A549 (cell line): ENCODE measurements around the gene SH3RF3. TPM values are rescaled to one million over a fixed set of nuclear protein-coding genes. Genes with fewer than 3 reads are reported as not detected.

Experiments used
- ATAC-seq, 2 experiments: fragments of 200-7000 bp in 1 of 2; fragments of >200 bp in 1 of 2; cut with Nextera tagmentation in 1 of 2; cut with Tn5 transposase in 1 of 2; 3 replicates each; pipeline versions ENCODE4 v1.8.0 to v1.9.1; 2018 to 2020; ENCODE audit warnings: mild to moderate bottlenecking in 1 of 2, moderate library complexity in 1 of 2
- CTCF ChIA-PET: fragments of 300-600 bp; sonication (Branson Sonifier 250); formaldehyde crosslinking; extraction: SDS; loops from one replicate; lab custom pipeline; 2021; ENCODE audit warnings: antibody characterized with exemption, inconsistent platforms; lab: Yijun Ruan, JAX
- POLR2A ChIA-PET: fragments of 350-600 bp; formaldehyde crosslinking; extraction: SDS; loops from one replicate; lab custom pipeline; 2021; ENCODE audit warnings: antibody characterized with exemption, inconsistent platforms; lab: Yijun Ruan, JAX
- DNase-seq, 2 experiments: peaks; one replicate each; pipeline versions ENCODE4 v3.0.0 to v3.0.0-alpha.2; 2011 to 2016; ENCODE audit warnings: low read depth in 1 of 2, low spot score in 1 of 2
- FAIRE-seq: peaks from 2 replicates; lab custom pipeline; 2011; peaks lifted over from hg19 to GRCh38; lab: Jason Lieb, UNC
- H3K27ac ChIP-seq, 2 experiments: fragments of >200 bp; sonication (Bioruptor Twin); formaldehyde crosslinking; 3 replicates each; pipeline ENCODE4 v1.5.1; 2016 to 2017
- H3K4me1 ChIP-seq: fragments of >200 bp; sonication (Bioruptor Twin); formaldehyde crosslinking; 3 replicates; pipeline ENCODE4 v1.6.1; 2016
- H3K4me2 ChIP-seq: fragments of >200 bp; sonication (Bioruptor Twin); formaldehyde crosslinking; 3 replicates; pipeline ENCODE4 v1.6.1; 2016
- H3K4me3 ChIP-seq: fragments of >200 bp; sonication (Bioruptor Twin); formaldehyde crosslinking; 3 replicates; pipeline ENCODE4 v1.5.1; 2016
- H3K9me3 ChIP-seq: fragments of >200 bp; sonication (Bioruptor Twin); formaldehyde crosslinking; 3 replicates; pipeline ENCODE4 v1.6.1; 2016
- CBX2 ChIP-seq: fragments of 200-600 bp; sonication (generic); IDR thresholded peaks from 2 replicates; pipeline ENCODE4 v1.6.1; 2016; ENCODE audit warnings: low read depth, mild to moderate bottlenecking, borderline replicate concordance
- ESRRA ChIP-seq: fragments of 150-350 bp; IDR thresholded peaks from 2 replicates; pipeline ENCODE4 v1.6.1; 2014; ENCODE audit warnings: mild to moderate bottlenecking, low read length, borderline replicate concordance
- HOXB13 ChIP-seq: fragments of 250-450 bp; sonication (Bioruptor Pico); IDR thresholded peaks from 2 replicates; pipeline ENCODE4 v1.5.0; 2020; ENCODE audit warnings: low read depth, mild to moderate bottlenecking, moderate library complexity
- JUN ChIP-seq, 2 experiments: fragments of >200 bp; sonication (Bioruptor Twin); formaldehyde crosslinking; IDR thresholded peaks; 2 replicates in 1 of 2; 3 replicates in 1 of 2; pipeline ENCODE4 v1.6.1; 2016 to 2017
- KDM5A ChIP-seq: fragments of 200-600 bp; sonication (generic); IDR thresholded peaks from 2 replicates; pipeline ENCODE4 v1.6.1; 2016; ENCODE audit warnings: antibody characterized with exemption, mild to moderate bottlenecking
- MYC ChIP-seq: IDR thresholded peaks from 2 replicates; pipeline ENCODE4 v1.6.1; 2012; ENCODE audit warnings: mild to moderate bottlenecking, inconsistent platforms, low read length, improper control_type of control experiment, borderline replicate concordance
- NPAS2 ChIP-seq: fragments of 250-450 bp; sonication (Bioruptor Pico); IDR thresholded peaks from 2 replicates; pipeline ENCODE4 v1.8.0; 2022; ENCODE audit warnings: mild to moderate bottlenecking, moderate library complexity, borderline replicate concordance
- NR3C1 ChIP-seq: fragments of >200 bp; sonication (Bioruptor Twin); formaldehyde crosslinking; IDR thresholded peaks from 3 replicates; pipeline ENCODE4 v1.6.1; 2017
- PHF8 ChIP-seq: fragments of 200-600 bp; sonication (generic); IDR thresholded peaks from 2 replicates; pipeline ENCODE4 v1.6.1; 2016; ENCODE audit warnings: low read depth, mild to moderate bottlenecking, antibody characterized with exemption, moderate library complexity, borderline replicate concordance
- POLR2A ChIP-seq: IDR thresholded peaks from 2 replicates; pipeline ENCODE4 v1.6.1; 2012; ENCODE audit warnings: mild to moderate bottlenecking, low read length
- POLR2AphosphoS2 ChIP-seq: conservative IDR thresholded peaks from 2 replicates; pipeline ENCODE4 v1.6.1; 2012; ENCODE audit warnings: low read length, improper control_type of control experiment, inconsistent platforms
- RAD21 ChIP-seq, 2 experiments: fragments of >200 bp in 1 of 2; sonication (Bioruptor Twin) in 1 of 2; formaldehyde crosslinking in 1 of 2; IDR thresholded peaks in 1 of 2; conservative IDR thresholded peaks in 1 of 2; 2 replicates in 1 of 2; 3 replicates in 1 of 2; pipeline ENCODE4 v1.6.1; 2012 to 2018; ENCODE audit warnings: inconsistent platforms in 1 of 2
- SMC3 ChIP-seq: fragments of >200 bp; sonication (Bioruptor Twin); formaldehyde crosslinking; IDR thresholded peaks from 3 replicates; pipeline ENCODE4 v1.6.1; 2018; ENCODE audit warnings: inconsistent platforms
- SREBF2 ChIP-seq: fragments of 450-650 bp; IDR thresholded peaks from 2 replicates; pipeline ENCODE4 v1.6.1; 2014; ENCODE audit warnings: mild to moderate bottlenecking, moderate library complexity
- TFCP2L1 ChIP-seq: fragments of 250-450 bp; sonication (Bioruptor Pico); IDR thresholded peaks from 2 replicates; pipeline ENCODE4 v1.5.0; 2021; ENCODE audit warnings: mild to moderate bottlenecking
- TP53 ChIP-seq: fragments of 250-450 bp; sonication (Bioruptor Pico); IDR thresholded peaks from 2 replicates; pipeline ENCODE4 v1.5.0; 2021; ENCODE audit warnings: mild to moderate bottlenecking, moderate library complexity
- ZFP36 ChIP-seq: fragments of 450-650 bp; IDR thresholded peaks from 2 replicates; pipeline ENCODE4 v1.6.1; 2014; ENCODE audit warnings: borderline replicate concordance; ENCODE audit not compliant: partially characterized antibody
- ZNF302 ChIP-seq: fragments of 250-450 bp; sonication (Bioruptor Pico); IDR thresholded peaks from 2 replicates; pipeline ENCODE4 v1.9.0; 2021; ENCODE audit warnings: inconsistent platforms, mild to moderate bottlenecking, moderate library complexity
- ZSCAN20 ChIP-seq: fragments of 250-450 bp; sonication (Bioruptor Pico); IDR thresholded peaks from 2 replicates; pipeline ENCODE4 v1.8.0; 2022; ENCODE audit warnings: mild to moderate bottlenecking, moderate library complexity
- WGBS: methylation state at CpG from one replicate; pipeline ENCODE4 v1.1.6; 2017; ENCODE audit errors: missing lambda C conversion rate; 5-methylcytosine and 5-hydroxymethylcytosine counted together
- polyA plus RNA-seq, 4 experiments: library from polyadenylated mRNA; depleted of rRNA in 3 of 4; stranded (reverse); fragments of >200 nt; fragmentation: RNase III in 1 of 4; extraction: RNeasy Plus Mini Kit Qiagen cat#74134 plus additional on column Dnase treatment in 1 of 4; gene quantifications; 2 replicates in 3 of 4; 3 replicates in 1 of 4; pipeline ENCODE4 v1.2.3, GENCODE V29; 2011 to 2017
- TF ChIP-seq, protein P1 (sequence below): fragments of 250-450 bp; sonication (Bioruptor Pico); IDR thresholded peaks from 2 replicates; pipeline ENCODE4 v1.5.0; 2020; ENCODE audit warnings: low read depth, mild to moderate bottlenecking, moderate library complexity
- TF ChIP-seq, protein P2 (sequence below): fragments of >200 bp; sonication (Bioruptor Twin); formaldehyde crosslinking; IDR thresholded peaks from 3 replicates; pipeline ENCODE4 v1.5.1; 2016

The SH3RF3 gene
- polyA plus RNA-seq, 2 of the 4 experiments (the other 2 are of a cell fraction) = 0.04 to 0.21 TPM

DNA sequence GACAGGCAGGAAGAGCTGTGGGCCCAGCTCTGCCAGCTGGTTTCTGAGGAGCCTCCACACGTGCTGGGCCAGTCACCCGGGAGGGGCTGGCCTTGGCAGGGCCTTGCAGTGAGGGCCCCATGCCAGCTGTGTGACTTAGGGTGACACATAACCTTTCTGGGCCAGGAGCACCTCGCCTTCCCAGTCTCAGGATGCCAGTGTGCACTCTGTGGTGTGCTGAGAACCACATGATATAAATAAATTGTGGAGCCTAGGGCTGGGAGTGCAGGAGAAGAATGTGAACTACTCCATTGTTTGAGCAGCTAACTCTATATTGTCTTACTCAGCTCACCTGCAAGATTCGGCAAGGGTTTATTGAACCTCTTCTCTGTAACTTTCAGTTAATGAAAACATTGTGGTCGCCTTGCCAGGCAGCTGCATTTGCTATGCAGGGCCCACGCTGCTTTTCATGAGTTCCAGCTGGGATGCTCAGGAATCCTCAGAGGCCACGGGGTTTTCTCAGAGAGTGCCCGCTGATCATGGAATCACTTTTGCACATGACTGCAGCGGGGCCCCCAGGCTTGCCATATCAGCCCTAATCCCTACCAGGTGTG lies 222.3 kb downstream of the SH3RF3 start:
- Histone ChIP-seq H3K27ac (no peak overlapping the region), H3K4me2 (no peak overlapping the region), H3K4me1 (no peaks in the 10 kb centered on the region), H3K9me3 (no peaks in the 10 kb centered on the region), H3K4me3 (no peak overlapping the region)
- ATAC-seq (no peak), DNase-seq (no peak), FAIRE-seq (no peak)
- 47% methylated on average over 9 of the region's 9 CpGs for WGBS
- CTCF ChIA-PET = no interaction called here
- POLR2A ChIA-PET = no interaction called here
- TF ChIP-seq SMC3 (no peak), POLR2AphosphoS2 (no peak), SREBF2 (no peak), KDM5A (no peak), POLR2A (no peak), PHF8 (no peak), JUN (IDR thresholded peaks at IDR 0.05) (no peak), ZFP36 (no peak), ZSCAN20 (CRISPR knock-in tag) (no peak), NPAS2 (CRISPR knock-in tag) (no peak), TFCP2L1 (CRISPR knock-in tag) (no peak), CBX2 (no peak), MYC (no peak), ZNF302 (CRISPR knock-in tag) (no peak)
- TF ChIP-seq, protein P1, sequence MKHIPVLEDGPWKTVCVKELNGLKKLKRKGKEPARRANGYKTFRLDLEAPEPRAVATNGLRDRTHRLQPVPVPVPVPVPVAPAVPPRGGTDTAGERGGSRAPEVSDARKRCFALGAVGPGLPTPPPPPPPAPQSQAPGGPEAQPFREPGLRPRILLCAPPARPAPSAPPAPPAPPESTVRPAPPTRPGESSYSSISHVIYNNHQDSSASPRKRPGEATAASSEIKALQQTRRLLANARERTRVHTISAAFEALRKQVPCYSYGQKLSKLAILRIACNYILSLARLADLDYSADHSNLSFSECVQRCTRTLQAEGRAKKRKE (CRISPR knock-in tag) = no peak

DNA sequence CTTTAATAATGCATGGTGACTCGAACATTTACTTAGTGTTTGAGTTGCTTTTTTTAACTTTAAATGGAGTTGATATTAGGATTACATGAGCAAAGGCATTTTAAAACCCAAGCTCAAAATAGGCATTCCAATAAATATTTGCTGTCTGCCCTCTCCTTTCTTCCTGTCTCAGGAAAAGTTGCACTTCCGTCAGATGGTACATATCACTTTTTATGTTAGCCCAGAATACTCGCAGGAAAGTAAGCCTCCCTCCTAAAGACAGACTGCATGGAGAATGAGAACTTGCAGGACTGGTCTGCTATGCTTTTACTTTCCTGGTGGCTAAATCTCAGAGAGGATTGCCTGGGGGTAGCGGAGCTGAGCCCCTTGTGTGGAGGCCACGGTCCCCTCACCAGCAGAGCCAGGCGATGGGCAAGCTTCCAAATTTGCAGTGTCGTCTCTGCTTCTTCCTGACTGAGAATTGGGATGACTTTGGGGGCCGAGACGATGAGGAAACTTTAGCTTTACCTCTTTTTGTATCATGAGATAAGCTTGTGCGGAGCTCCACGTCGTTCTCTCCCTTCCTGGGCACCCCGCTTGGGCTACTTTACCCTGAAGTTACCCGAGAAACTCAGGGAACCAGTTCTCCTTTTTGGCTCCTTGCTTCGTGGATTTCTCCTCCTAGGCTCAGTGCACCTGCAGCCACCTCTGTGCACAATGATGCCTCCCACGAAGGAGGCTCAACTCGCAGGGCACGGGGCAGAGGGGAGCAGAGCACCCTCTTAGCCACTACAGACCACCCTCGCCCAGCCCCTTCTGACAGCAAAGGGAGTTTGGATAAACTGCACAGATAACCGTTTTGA lies 223.3 kb downstream of the SH3RF3 start:
- TF ChIP-seq, protein P2, sequence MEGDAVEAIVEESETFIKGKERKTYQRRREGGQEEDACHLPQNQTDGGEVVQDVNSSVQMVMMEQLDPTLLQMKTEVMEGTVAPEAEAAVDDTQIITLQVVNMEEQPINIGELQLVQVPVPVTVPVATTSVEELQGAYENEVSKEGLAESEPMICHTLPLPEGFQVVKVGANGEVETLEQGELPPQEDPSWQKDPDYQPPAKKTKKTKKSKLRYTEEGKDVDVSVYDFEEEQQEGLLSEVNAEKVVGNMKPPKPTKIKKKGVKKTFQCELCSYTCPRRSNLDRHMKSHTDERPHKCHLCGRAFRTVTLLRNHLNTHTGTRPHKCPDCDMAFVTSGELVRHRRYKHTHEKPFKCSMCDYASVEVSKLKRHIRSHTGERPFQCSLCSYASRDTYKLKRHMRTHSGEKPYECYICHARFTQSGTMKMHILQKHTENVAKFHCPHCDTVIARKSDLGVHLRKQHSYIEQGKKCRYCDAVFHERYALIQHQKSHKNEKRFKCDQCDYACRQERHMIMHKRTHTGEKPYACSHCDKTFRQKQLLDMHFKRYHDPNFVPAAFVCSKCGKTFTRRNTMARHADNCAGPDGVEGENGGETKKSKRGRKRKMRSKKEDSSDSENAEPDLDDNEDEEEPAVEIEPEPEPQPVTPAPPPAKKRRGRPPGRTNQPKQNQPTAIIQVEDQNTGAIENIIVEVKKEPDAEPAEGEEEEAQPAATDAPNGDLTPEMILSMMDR = no peak
- TF ChIP-seq NR3C1 = no peak
- TF ChIP-seq, protein P1 (CRISPR knock-in tag) = no peak
- TF ChIP-seq TP53 (CRISPR knock-in tag) = no peak
- no peak for TF ChIP-seq RAD21 (conservative IDR thresholded peaks at IDR 0.05 in 1 of 2, IDR thresholded peaks at IDR 0.05 in 1 of 2)
- no peak for TF ChIP-seq ZFP36
- no peak for TF ChIP-seq ESRRA
- no peak for TF ChIP-seq HOXB13 (CRISPR knock-in tag)
- TF ChIP-seq PHF8 = no peak
- no peak overlapping the region for H3K27ac ChIP-seq
- ChIA-PET CTCF (no interaction called here), POLR2A (no interaction called here)
- H3K4me3 ChIP-seq = no peak overlapping the region
- ATAC-seq (no peak), FAIRE-seq (no peak), DNase-seq (no peak)
- no peaks in the 10 kb centered on the region for H3K4me1 ChIP-seq
- H3K4me2 ChIP-seq = no peak overlapping the region
- 44% methylated on average over 20 of the region's 20 CpGs for WGBS
- H3K9me3 ChIP-seq = no peaks in the 10 kb centered on the region
